Psoas muscle (tissue), 8 donors: Measurements from ENCODE around the gene PLEKHG4. TPM values are rescaled to one million over a fixed set of nuclear protein-coding genes. Genes with fewer than 3 reads are reported as not detected.
A peak's percentile ranks its signal among the peaks of the same experiment; 100 is the strongest.

Source experiments
- ATAC-seq, 4 donors: fragments of 200-7000 bp; cut with Tn5 transposase; one replicate each; pipeline ENCODE4 v1.9.1; 2020; ENCODE audit warnings: moderate library complexity in 3 of 4, mild to moderate bottlenecking in 2 of 4
- DNase-seq, 2 donors: peaks; one replicate each; pipeline ENCODE4 v3.0.0-alpha.2; 2020
- H3K27ac ChIP-seq: fragments of 200-600 bp; one replicate; pipeline ENCODE4 v1.8.0; 2022
- H3K27me3 ChIP-seq, 3 donors: fragments of 200-600 bp in 1 of 3; one replicate each; pipeline versions ENCODE4 v1.6.1 to v1.8.0; 2013 to 2022; ENCODE audit warnings: low read length in 2 of 3, mild to moderate bottlenecking in 2 of 3, moderate library complexity in 1 of 3; ENCODE audit not compliant: insufficient read depth in 3 of 3
- H3K36me3 ChIP-seq, 2 donors: fragments of 200-600 bp in 1 of 2; one replicate each; pipeline versions ENCODE4 v1.6.1 to v1.8.0; 2013 to 2022; ENCODE audit warnings: low read depth in 1 of 2, mild to moderate bottlenecking in 1 of 2, moderate library complexity in 1 of 2; ENCODE audit not compliant: insufficient read depth in 1 of 2
- H3K4me1 ChIP-seq: fragments of 200-600 bp; one replicate; pipeline ENCODE4 v1.8.0; 2022
- H3K4me3 ChIP-seq: fragments of 200-600 bp; one replicate; pipeline ENCODE4 v1.8.0; 2022; ENCODE audit warnings: mild to moderate bottlenecking
- H3K9me3 ChIP-seq: fragments of 200-600 bp; one replicate; pipeline ENCODE4 v1.8.0; 2022
- WGBS, 3 donors: extraction: QIAGEN DNeasy Blood & Tissue Kit; methylation state at CpG; one replicate each; pipeline versions ENCODE4 v1.1.6 to v1.1.7; 2013; 5-methylcytosine and 5-hydroxymethylcytosine counted together
- intact Hi-C, 2 donors: fragments of 100-400 bp; cut with DNase I; formaldehyde crosslinking; loops; one replicate each; pipeline versions ENCODE4 v1.11.0 to v1.14.2; 2022
- polyA plus RNA-seq, 3 donors: library from polyadenylated mRNA; stranded (reverse); fragments of 200-250 nt; gene quantifications; one replicate each; pipeline ENCODE4 v1.2.3, GENCODE V29; 2013
- total RNA-seq, 4 donors: library from RNA; stranded (reverse); fragmentation: NEBNext Ultra II Directional in 2 of 4; extraction: Animal tissue kit (Norgen Biotek cat#: 25700) in 2 of 4; gene quantifications; one replicate each; pipeline versions ENCODE4 v1.2.1 to v1.2.4, GENCODE V29; 2021 to 2023
- TF ChIP-seq, protein P1 (sequence below): fragments of 200-600 bp; IDR thresholded peaks from one replicate; pipeline ENCODE4 v1.8.0; 2022; ENCODE audit warnings: antibody characterized with exemption
- donor health status: healthy with polysubstance abuse.
- donor health status: DM: no; HTN: no; CAD: no; lungs with moderate emphysema.
- donor health status: Bipolar disorder and iron deficiency.
- donor health status: healthy.
- donor health status: DM: yes; HTN: yes; CAD: no.
- donor health status: DM: no; HTN: no; CAD: no.
- donor health status: DM: no; HTN: no; CAD: no.
- donor health status: DM: yes; HTN: yes; CAD: no.

The PLEKHG4 gene
- total and polyA plus RNA-seq, 7 donors, result 0.28 to 1.9 (median 0.98) TPM

DNA sequence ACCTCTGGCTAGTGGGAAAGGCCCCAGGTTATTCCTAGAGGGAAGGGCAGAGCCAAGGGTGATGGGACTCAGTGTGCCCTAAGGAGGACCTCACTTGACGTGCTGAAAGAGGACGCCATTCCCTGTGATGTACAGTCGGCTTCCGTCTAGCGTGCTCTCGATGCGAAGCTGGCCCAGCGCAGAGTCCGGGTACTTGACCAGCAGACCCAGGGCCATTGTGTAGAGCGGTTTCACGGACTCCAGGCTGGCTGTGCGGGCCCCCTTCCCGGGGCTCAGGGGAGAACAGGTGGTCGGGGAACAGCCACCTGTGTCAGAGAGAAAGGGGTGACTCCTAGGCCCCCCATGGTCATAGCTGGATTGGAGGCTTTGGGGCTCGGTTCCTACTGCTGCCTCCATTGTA lies 19.9 kb downstream of the PLEKHG4 start:
- Histone ChIP-seq H3K4me3 (no peak overlapping the region), H3K9me3 (no peaks in the 10 kb centered on the region), H3K36me3 (no peaks in the 10 kb centered on the region), H3K4me1 (no peaks in the 10 kb centered on the region), H3K27ac (no peak overlapping the region), H3K27me3 (no peaks in the 10 kb centered on the region)
- WGBS, 3 donors, result 92 to 94% (median 94%) methylated on average over 15 of the region's 15 CpGs
- DNase-seq, result no peak
- no peak for ATAC-seq
- TF ChIP-seq, protein P1, sequence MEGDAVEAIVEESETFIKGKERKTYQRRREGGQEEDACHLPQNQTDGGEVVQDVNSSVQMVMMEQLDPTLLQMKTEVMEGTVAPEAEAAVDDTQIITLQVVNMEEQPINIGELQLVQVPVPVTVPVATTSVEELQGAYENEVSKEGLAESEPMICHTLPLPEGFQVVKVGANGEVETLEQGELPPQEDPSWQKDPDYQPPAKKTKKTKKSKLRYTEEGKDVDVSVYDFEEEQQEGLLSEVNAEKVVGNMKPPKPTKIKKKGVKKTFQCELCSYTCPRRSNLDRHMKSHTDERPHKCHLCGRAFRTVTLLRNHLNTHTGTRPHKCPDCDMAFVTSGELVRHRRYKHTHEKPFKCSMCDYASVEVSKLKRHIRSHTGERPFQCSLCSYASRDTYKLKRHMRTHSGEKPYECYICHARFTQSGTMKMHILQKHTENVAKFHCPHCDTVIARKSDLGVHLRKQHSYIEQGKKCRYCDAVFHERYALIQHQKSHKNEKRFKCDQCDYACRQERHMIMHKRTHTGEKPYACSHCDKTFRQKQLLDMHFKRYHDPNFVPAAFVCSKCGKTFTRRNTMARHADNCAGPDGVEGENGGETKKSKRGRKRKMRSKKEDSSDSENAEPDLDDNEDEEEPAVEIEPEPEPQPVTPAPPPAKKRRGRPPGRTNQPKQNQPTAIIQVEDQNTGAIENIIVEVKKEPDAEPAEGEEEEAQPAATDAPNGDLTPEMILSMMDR, result no peak
- intact Hi-C loops, result no loop called here

DNA sequence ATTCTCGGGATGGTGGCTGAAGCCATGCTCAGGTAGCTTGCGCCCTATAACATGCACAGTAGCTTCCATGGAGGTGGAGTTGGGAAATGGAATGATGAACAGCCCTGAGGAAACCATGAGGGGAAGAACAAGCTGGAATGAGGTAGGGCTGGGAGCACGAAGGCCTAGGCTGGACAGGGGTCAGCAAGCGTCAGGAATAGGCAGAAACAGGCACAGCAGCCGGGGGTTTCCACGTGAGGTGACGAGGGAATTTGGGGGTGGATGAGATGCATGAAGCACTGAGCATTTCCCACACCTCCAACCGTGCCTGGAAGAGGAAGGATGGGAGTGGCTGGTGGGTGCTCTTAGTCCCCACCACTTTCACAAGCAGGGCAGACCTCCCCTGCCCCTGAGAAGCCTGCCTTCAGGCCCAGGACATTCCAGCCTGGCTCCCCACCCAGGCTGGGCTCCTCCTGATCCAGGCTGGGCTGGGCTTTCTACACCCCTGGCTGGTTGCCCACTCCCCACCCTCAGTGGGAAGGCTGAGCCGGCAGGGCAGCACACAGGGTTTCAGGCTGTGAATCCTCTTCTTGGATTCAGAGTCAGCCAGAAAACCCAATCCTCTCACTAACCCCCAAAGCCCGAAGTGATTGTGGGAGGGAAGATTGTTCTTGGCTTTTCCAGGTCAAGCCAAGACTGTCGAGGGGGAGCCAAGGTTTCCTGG lies 21.9 kb downstream of the PLEKHG4 start:
- DNase-seq, result peak; percentile 64 to 68
- TF ChIP-seq, protein P1, result no peak
- no peaks in the 10 kb centered on the region for H3K4me1 ChIP-seq
- H3K36me3 ChIP-seq, result no peaks in the 10 kb centered on the region
- no peak overlapping the region for H3K27ac ChIP-seq
- no peak for ATAC-seq
- 60 to 64% (median 61%) methylated on average over 11 of the region's 11 CpGs for WGBS, 3 donors
- no peaks in the 10 kb centered on the region for H3K27me3 ChIP-seq
- no peak overlapping the region for H3K4me3 ChIP-seq
- no peaks in the 10 kb centered on the region for H3K9me3 ChIP-seq
- intact Hi-C loops, result no loop called here

GRCh38 chr16:67302076-67302475 lies 22.7 kb downstream of the PLEKHG4 start:
- no peak overlapping the region for H3K4me3 ChIP-seq
- intact Hi-C loops, result no loop called here
- no peaks in the 10 kb centered on the region for H3K27me3 ChIP-seq
- ATAC-seq (no peak), DNase-seq (no peak)
- TF ChIP-seq, protein P1, result no peak
- H3K4me1 ChIP-seq, result no peaks in the 10 kb centered on the region
- H3K27ac ChIP-seq, result no peak overlapping the region
- 76 to 91% (median 89%) methylated on average over 7 of the region's 7 CpGs for WGBS, 3 donors
- no peaks in the 10 kb centered on the region for H3K36me3 ChIP-seq
- no peaks in the 10 kb centered on the region for H3K9me3 ChIP-seq

DNA sequence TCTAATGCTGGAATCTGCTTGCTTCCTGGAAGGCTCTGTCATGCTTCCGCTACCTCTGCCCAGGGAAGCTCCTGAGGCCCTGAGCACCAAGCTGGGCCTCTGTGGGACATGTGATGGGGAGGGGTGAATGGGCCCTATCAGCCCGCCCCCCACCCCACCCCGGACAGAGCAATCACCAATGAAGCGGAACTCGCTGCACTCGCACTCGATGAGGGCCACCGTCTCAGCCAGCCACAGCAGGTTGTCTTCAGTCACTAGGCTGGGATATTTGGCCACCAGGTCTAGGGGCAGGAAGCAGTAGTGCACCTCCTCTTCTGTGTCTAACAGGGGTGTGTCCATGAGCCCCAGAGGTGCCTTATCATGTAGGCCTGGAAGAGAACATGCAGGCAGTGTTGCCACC lies 23.6 kb downstream of the PLEKHG4 start:
- TF ChIP-seq, protein P1, result no peak
- ATAC-seq (no peak), DNase-seq (no peak)
- Histone ChIP-seq H3K27me3 (no peaks in the 10 kb centered on the region), H3K4me1 (no peaks in the 10 kb centered on the region), H3K27ac (no peak overlapping the region), H3K9me3 (no peaks in the 10 kb centered on the region), H3K4me3 (no peak overlapping the region), H3K36me3 (no peaks in the 10 kb centered on the region)
- WGBS, 3 donors, result 75 to 79% (median 79%) methylated on average over 8 of the region's 8 CpGs
- intact Hi-C loops, result no loop called here

- no peak overlapping the region for H3K4me3 ChIP-seq
- TF ChIP-seq, protein P1, result no peak
- ATAC-seq (no peak), DNase-seq (no peak)
- WGBS, 3 donors, result 74 to 85% (median 75%) methylated on average over 1 of the region's 1 CpG
- no peaks in the 10 kb centered on the region for H3K4me1 ChIP-seq
- intact Hi-C loops, result no loop called here
- H3K9me3 ChIP-seq, result no peaks in the 10 kb centered on the region
- no peak overlapping the region for H3K27ac ChIP-seq
- no peaks in the 10 kb centered on the region for H3K27me3 ChIP-seq
- no peaks in the 10 kb centered on the region for H3K36me3 ChIP-seq
These were observed 24.7 kb downstream of the PLEKHG4 start for GRCh38 chr16:67304020-67304419.
